CD1c-positive myeloid dendritic cell (primary cell): Measurements from ENCODE around the gene DHRS7B.

Source experiments
- DNase-seq: peaks from one replicate; pipeline ENCODE4 v3.0.0-alpha.2; 2016; ENCODE audit errors: extremely low spot score

DHRS7B gene

DNA sequence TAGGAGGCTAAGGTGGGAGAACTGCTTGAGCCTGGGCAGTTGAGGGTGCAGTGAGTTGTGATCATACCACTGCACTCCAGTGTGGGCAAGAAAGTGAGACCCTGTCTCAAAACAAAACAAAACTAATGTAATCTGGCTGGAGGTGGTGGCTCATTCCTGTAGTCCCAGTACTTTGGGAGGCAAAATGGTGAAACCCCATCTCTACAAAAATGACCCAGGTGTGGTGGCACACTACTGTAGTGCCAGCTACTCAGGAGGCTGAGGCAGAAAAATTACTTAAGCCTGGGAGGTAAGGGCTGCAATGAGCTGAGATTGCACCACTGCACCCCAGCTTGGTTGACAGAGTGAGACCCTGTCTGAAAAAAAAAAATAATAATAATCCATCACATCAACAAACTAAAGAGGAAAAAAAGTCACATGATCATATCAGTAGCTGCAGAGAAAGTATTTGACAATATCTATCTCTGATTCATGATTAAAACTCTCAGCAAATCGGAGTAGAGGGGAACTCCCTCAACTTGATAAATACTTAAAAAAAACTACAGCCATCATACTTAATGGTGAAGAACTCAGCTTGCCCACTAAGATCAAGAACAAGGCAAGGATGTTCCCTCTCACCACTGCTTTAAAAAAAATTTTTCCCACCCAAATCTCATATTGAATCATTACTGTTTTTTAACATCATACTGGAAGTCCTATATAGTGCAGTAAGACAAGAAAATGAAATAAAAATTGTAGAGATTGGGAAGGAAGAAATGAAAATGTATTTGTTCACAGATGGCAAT lies 31.0 kb downstream of the DHRS7B start:
- DNase-seq: no peak

DNA sequence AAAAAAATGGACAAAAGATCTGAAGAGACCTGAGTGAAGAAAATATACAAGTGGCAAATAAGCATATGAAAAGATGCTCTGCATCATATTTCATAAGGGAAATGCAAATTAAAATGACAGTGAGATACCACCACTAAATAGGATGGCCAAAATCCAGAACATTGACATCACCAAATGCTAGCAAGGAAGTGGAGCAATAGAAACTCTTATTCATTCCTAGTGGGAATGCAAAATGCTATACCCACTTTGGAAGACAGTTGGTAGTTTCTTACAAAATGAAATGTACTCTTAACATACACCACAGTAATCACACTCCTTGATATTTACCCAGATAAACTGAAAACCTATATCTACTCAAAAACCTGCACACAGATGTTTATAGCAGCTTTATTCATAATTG lies 33.6 kb downstream of the DHRS7B start:
- DNase-seq: no peak

DNA sequence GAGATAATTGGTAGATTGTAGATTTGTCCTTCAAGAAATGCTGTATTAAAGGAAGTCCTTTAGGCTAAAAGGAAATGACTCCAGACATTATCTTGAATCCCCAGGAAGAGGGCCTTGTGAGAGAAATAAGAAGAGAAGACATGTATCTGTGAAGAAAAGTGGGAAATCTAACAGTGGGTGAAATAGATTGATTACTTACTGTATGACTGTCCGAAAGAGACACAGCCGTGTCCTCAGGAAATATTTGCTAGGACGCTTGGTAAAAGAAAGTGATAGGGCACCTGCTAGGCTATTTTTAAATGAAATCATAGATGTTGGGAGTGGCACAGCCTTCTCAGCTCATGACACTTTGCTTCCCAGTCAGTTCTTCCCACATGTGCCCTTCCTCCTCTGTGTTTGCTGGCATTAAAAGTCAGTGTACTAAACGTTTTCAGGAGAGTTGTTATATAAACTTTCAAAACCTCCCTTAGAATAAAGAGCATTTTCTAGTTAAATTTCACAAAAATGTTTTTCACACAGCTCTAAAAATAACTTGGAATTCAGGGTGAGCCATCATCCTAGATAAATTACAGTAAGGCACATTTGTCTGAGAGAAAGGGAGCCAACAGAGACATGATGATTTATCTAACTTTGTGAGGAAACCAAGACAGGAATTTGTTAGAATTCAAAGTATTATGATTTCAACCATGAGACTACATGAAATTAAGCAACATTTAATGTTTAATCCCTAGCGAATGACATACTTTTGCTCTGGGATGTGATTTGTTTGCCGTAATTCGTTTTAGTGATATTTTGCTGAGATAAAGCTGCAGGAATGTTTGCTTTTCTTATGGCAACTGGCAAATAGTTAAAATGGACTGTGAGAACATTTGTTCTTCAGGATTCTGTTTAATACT lies 35.0 kb downstream of the DHRS7B start:
- DNase-seq: no peak

DNA sequence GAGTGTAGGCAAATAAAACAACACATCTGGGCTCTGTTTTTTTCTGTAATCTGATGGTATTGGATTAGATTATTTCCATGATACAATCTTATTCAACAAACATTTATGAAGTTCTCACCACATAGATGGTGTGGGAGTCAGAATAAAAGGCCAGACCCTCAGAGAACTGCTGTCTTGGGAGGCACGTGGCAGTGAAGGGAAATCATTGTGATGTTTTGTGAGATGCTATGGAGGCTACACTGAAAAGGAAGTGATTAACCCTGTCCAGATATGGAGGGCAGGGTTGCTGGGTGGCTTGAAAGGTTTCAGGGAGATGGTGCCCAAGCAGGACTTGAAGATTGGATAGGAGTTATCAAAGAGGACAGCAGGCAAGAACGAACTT lies 35.6 kb downstream of the DHRS7B start:
- DNase-seq: no peak

DNA sequence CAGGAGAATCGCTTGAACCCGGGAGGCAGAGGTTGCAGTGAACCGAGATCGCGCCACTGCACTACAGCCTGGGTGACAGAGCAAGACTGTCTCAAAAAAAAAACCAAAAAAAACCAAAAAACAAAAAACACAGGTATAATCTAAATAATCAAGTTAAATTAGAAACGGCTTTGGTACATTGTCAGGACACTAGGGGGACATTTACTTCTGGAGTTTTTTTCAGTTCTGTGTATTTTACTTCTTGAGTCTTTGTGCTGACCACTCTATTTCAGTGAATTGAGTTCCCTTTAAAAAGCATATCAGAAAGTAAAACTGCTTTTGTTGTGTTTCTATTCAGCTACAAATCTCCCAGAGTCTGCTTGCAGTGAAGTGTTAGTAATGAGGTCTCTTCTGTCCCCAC lies 36.3 kb downstream of the DHRS7B start:
- no peak for DNase-seq

DNA sequence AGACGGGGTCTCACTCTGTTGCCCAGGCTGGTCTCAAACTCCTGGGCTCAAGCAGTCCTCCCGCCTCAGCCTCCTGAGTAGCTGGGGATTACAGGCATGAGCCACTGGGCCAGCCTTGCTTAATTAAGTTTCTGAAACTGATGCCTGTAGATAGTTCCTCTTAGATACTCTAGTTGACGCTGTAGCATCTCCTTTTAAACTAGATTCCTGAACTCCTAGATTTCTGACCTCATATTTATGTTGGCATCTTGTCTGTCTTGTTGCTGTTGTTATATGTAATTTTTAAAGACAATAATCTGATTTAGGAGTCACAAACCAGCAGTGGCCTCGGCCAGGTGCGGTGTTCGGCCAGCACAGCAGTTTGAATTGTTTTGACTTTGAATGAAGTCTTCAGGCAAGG lies 37.5 kb downstream of the DHRS7B start:
- DNase-seq: no peak

DNA sequence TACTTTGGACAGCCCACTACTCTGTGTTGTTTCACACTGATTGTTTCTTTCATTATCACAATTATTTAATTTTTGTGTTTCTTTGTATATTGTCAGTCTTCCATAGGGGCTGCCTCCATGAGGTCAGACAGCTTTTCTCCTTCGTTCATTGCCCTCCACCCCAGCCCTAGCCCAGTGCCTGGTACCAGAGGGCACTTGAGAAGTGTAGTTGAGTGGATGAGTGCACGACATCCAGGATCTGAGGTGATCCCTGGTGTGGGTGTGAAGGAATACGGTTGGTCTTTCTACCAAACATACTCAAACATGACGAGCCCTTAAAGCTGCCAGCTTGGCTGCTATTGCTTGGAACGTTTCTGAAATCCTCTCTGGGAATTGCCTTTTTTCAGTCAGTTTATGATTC lies 37.9 kb downstream of the DHRS7B start:
- DNase-seq: no peak

DNA sequence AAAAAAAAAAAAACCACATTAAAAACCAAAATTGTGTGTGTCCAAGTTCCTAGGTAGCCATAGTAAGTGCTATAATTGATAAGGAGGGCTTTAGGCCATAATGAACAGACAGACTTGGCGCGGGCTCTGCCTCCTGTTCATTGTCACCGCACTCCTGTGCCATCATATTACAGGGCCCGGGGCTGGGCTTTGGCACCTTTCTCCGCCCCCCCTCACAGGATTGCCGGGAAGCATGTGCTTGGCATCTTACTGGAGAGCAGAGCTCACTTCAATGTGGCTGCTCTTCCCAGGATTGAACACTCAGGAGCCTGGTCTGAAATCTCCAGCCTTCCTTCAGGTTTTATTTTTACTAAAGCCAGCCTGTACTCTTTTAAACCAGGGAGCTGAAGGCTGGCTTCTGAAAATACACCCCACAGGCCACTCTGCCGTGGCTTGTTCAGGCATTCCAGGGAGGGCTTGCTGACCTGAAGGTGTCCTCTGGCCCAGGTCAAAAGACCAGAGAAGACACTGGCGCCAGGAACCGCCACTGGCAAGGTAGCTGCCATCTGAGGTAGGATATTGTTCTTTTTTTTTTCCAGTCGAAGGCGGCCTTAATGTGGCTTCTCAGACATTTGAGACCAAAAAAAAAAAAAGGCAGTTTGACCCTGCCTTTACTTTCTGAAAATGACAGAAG lies 39.3 kb downstream of the DHRS7B start:
- DNase-seq: no peak

DNA sequence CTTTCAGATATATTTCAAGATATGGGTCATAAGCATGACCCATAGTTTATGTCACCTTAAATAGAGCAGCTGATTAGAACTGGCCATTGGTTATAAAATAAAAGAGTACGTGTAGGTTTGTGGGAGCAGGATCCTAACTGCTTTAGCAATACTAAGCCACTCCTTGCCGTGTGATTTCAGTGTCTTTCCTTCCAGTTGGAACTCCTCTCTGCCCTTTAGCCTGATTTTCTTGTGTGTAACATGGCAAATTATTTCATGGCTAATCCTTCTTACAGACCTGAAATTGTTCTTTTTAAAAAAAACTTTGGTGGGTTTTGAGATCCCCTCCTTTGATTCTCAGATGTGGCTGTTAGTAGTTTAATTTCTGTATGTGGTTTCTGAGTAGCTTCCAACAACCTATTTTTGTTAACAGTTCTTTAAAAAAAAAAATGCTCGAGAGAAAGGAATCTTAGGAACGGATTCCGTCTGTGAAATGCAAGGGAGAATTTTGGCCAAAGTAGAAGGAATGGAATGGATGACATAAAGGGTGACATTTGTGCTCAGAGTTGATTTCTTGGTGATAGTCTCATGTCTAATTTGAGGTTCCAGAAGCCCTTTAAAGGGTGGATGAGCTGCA lies 39.9 kb downstream of the DHRS7B start:
- no peak for DNase-seq

DNA sequence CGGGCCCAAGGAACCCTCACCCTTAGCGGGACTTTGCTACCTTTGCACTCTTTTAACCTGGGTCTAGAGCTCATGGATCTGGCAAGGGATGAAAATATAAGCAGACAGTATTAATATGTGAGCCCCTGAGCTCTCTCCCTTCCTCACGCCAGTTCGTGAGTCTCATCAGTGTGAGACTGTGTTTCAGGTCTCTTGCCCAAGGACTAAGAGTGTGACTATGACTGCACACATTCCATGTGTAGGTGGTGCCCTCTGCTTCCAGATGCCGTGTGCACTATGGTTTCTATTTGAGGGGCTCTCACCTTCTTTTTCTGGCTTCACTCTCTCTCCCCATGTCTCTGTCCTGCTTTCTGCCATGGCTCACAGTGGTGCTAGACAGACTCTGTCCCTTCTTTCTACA lies 40.5 kb downstream of the DHRS7B start:
- DNase-seq: no peak

DNA sequence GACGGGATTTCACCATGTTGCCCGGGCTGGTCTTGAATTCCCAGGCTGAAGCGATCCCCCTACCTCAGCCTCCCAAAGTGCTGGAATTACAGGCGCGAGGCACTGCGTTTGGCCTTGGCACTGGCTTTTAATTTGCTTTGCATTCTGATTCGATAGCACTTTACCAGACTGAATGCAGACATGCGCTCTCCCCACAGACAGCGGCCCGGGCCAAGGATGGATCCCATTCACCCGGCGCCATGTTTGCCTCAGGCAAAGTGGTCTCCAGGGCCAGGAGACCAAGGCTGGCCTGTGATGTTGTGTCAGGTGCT lies 41.7 kb downstream of the DHRS7B start:
- DNase-seq: no peak

DNA sequence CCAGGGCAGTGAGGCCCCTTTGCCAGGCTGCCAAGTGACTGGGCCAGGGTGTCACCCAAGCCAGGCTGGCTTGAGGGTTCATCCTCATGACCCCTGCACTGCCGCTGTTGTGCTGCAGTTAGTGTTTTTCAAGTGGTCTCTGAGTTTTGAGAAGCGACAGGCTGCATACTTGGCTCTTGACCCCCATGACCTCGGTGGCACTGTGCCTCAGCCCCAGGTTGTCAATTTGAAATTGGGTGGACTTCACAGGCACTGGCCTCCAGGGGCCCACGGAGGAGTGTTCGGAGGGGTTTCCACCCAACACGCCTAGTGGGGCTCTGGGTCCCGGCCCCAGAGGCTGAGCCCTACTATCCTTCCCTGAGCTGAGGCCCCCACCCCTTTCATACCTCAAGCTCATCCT lies 42.7 kb downstream of the DHRS7B start:
- DNase-seq: no peak

DNA sequence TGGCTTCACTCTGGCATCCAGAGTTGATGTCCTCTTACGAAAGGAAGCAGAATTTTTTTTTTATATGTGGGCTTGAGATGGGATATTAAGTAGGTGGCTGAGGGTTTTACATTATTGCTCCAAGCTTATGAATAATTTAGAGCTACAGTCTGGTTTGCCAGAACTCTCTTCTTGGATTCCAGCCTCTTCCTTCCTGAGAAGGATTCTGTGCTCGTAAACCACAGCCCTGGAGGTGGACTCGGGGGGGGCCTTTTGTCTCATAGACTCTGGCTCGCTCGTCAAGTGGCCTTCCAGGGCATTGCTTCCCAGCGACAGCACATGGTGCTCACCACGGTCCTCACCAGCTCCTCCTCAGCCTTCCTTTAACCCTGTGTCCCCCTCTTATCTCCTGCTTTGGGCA lies 44.0 kb downstream of the DHRS7B start:
- no peak for DNase-seq

DNA sequence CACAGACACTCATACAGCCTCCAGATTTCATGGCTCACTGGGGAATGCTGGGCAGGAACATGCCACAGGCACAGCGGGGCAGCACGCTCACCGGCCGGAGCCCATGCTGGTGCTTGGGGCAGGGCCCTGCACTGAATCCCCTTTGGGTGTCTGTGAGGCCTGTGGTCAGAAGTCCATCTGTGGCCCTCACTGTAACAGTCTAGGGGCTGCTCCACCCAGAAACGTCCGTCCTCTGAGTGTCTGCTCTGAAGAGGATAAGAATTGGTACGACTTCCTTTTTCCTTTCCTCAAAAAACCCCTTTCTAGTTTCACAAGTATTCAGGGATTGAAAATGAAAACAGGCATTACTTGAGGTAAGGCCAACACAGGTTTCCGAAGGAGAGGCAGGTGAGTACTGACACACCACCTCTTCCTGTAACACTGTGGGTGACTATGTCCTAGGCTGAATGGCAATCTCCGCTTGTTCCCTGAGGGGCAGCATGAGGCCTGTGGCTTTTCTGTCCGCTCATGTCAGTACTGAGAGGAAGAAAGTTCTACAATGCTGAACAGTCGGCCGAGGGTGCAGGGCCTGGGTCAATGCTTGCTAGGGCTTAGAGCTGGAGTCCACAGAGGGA lies 44.7 kb downstream of the DHRS7B start:
- peak; percentile 6 for DNase-seq

DNA sequence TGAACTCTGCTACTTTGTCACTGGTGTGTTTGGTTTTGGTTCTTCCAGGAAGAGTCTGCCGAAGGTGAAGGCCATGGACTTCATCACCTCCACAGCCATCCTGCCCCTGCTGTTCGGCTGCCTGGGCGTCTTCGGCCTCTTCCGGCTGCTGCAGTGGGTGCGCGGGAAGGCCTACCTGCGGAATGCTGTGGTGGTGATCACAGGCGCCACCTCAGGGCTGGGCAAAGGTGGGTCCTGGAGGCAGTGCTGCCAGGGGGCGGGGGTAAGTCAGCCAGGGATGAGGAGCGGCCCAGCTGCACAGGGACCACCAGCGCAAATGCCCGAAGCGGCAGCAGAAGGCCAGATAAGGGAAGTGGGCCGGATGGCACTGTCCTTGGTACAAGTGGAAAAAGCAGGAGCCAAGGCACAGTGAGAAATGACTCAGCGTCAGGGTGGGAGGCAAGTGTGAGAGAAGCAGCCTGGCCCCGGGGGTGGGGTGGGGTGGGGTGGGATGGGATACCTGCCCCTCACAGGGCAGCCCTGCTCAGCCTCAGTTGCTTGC lies 45.3 kb downstream of the DHRS7B start:
- no peak for DNase-seq

DNA sequence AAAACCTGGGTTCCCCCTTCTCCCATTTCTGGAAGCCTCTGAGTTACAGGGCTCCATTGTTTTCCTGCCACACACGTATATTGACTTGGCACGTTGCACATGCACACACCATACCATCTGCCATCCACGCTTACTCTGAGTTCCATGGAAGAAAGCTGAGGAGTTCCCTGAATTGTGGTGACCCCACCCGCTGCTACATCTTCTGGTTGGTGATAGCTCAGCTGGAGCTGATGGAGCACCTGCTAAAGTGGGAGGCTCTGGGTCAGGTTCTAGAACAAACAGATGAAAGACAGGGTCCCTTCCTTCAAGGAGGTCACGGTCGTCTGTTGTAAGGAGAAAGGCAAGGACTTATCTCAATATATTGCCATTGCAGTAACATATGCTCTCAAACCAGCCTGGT lies 46.1 kb downstream of the DHRS7B start:
- DNase-seq: no peak

DNA sequence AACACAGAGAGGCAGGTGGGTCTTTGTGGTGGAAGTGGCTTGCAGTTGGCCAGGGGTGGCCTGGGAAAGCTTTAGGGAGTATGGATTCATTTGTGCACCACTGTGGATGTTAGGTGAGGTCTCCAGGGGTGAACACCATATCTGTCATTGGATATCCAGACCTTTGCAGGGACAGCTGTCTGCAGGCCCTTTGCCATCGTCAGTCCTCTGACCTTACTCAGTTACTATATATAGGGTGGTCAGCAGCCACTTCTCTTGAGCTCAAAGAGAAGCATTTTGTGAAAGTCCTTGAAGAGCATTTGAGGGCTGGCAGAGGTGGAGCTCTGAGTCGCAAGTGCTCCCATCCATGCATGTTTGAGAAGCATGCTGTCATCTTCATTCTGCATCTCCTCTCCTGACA lies 46.8 kb downstream of the DHRS7B start:
- DNase-seq: no peak

DNA sequence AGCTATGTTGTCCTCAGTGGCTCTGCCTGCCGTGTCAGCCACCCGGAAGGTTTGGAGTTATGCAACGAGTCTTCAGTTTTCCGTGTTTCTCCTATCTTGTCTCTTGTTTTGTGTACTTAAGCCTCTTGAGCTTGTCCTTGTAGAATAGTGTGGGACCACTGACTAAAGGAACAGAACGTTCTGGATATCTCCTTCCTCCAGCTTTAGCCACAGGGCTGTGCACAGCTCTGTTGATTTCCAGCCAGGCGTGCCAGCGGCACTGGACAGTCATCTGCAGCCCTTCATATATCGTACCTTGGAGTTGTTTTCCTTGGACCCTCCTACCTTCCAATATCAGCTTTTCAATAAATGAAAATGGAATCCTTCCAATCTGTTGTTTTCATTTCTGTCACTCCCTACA lies 47.4 kb downstream of the DHRS7B start:
- DNase-seq: no peak

DNA sequence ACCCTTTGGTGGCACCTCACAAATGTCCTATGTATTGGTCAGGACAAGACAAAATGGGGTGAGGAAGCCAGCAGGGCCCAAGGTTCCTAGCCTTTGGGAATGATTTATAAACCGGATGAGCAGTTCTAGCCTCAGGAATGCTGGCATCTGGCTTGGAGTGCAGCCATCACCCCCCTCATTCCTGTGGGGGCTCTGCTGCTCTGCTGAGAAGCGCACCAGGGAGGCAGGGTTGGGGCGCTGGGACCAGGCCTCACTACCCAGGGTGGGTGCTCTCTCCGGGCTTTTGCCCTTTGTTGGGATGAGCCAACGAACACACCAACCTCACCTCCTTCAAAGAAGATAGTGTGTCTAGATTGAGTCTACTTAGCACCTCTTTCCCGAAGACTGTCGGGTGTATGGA lies 47.9 kb downstream of the DHRS7B start:
- no peak for DNase-seq

DNA sequence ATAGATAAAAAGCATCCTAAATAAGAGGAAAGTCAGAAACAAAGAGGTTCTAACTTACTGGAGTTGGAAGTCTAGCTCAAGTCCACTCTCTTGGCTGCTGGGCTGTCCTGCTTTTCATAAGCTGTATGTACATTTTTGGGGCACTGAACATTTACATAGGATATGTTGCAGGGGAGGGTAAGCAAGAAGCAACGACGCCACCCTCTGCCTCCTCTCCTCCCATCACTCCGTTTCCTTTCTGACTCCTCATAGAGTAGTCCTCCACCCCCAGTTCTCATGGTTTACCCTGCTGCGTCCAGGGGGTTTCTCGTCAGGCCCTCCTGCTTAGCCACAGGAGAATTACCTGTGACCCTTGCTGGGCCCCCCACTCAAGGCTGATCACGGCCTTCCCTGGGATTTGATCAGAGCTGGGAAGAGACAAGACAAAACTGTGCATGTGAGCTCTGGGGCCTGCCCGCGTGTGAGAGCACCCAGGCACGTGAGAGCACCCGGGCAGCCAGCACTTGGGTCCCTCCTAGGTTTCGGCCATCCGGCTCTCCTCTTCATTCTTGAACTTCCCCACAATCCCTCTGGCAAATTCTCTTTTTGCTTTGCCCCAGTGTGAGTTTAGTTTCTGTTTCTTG lies 50.1 kb downstream of the DHRS7B start:
- DNase-seq: no peak

DNA sequence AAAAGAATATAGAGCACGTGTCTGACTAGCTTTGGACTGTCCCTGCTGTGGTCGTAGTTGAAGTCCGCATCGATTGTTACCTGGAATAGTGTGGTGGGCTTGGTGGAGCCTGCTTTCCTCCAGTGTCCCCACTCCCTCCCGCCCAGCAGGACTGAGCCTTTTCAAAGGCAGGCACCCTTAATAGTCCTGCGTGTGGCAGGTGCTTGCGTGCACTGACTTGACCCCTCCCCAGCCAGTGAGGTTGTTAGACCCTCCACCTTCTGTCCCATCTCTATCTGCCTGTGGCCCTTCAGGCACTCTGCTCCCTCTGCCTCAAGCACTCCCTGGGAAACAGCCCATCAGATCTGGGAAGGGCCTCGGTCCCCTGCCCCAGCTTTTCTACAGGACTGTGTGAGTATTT lies 50.6 kb downstream of the DHRS7B start:
- DNase-seq: no peak
